HepG2 (cell line): ENCODE measurements around the gene LUC7L. TPM values are rescaled to one million over a fixed set of nuclear protein-coding genes. Genes with fewer than 3 reads are reported as not detected.

Experiments
- ATAC-seq: fragments of 200-7000 bp; cut with Tn5 transposase; 3 replicates; pipeline ENCODE4 v1.9.1; 2020; ENCODE audit warnings: mild to moderate bottlenecking, moderate library complexity
- BruUV-seq: library from RNA; stranded (reverse); fragments of 400-500 nt; replicated peaks from 2 replicates; lab custom pipeline; 2021; lab: Mats Ljungman, UMichigan
- CTCF ChIA-PET: fragments of 300-600 bp; formaldehyde crosslinking; extraction: SDS; loops from one replicate; lab custom pipeline; 2021; ENCODE audit warnings: low total read pairs, inconsistent platforms, low intra/inter-chr PET ratio; lab: Yijun Ruan, JAX
- POLR2A ChIA-PET: fragments of 350-600 bp; sonication (Branson Sonifier 250); formaldehyde crosslinking; loops from one replicate; lab custom pipeline; 2020; ENCODE audit warnings: antibody characterized with exemption, inconsistent platforms; lab: Yijun Ruan, JAX
- DNase-seq: peaks from one replicate; pipeline ENCODE4 v3.0.0-alpha.2; 2015; ENCODE audit warnings: low spot score
- FAIRE-seq: peaks from 3 replicates; lab custom pipeline; 2011; peaks lifted over from hg19 to GRCh38; lab: Jason Lieb, UNC
- H2AFZ ChIP-seq: one replicate; pipeline ENCODE4 v1.6.1; 2011; ENCODE audit warnings: low read length, inconsistent platforms
- H3K27ac ChIP-seq: fragments of 300-600 bp; 3 replicates; pipeline ENCODE4 v1.8.0; 2011; ENCODE audit warnings: mixed run types, mild to moderate bottlenecking, mixed read lengths, low read length, inconsistent platforms; ENCODE audit not compliant: insufficient read depth; ENCODE audit errors: extremely low read length
- H3K27me3 ChIP-seq, 2 experiments: fragments of 200-600 bp in 1 of 2; 2 replicates in 1 of 2; 3 replicates in 1 of 2; pipeline versions ENCODE4 v1.6.0 to v1.8.0; 2011; ENCODE audit warnings: low read length in 2 of 2, mild to moderate bottlenecking in 2 of 2, moderate library complexity in 2 of 2, inconsistent platforms in 1 of 2; ENCODE audit not compliant: insufficient read depth in 2 of 2, control insufficient read depth in 1 of 2
- H3K36me3 ChIP-seq, 2 experiments: fragments of 200-600 bp in 1 of 2; replicated peaks in 1 of 2; 2 replicates in 1 of 2; 3 replicates in 1 of 2; pipeline versions ENCODE4 v1.5.1 to v1.8.0; 2011; ENCODE audit warnings: low read length in 2 of 2, inconsistent platforms in 1 of 2; ENCODE audit not compliant: insufficient read depth in 2 of 2, control insufficient read depth in 1 of 2
- H3K4me1 ChIP-seq: 2 replicates; pipeline ENCODE4 v1.5.1; 2012; ENCODE audit warnings: low read length, inconsistent platforms; ENCODE audit not compliant: insufficient read depth
- H3K4me2 ChIP-seq: 2 replicates; pipeline ENCODE4 v1.6.0; 2011; ENCODE audit warnings: low read depth, low read length, inconsistent platforms
- H3K4me3 ChIP-seq, 3 experiments: fragments of 200-600 bp in 1 of 3; sonication (generic), shearing (Covaris generic) in 1 of 3; replicated peaks in 1 of 3; 2 replicates each; pipeline ENCODE4 v1.5.1; 2011 to 2016; ENCODE audit warnings: low read length in 3 of 3, inconsistent platforms in 2 of 3, low read depth in 2 of 3, mild to moderate bottlenecking in 2 of 3, control low read depth in 1 of 3, mixed read lengths in 1 of 3; ENCODE audit not compliant: insufficient read depth in 1 of 3
- H3K79me2 ChIP-seq: one replicate; pipeline ENCODE4 v1.6.1; 2011; ENCODE audit warnings: low read length, inconsistent platforms; ENCODE audit not compliant: insufficient read depth
- H3K9ac ChIP-seq: 2 replicates; pipeline ENCODE4 v1.6.0; 2011; ENCODE audit warnings: mild to moderate bottlenecking, low read depth, low read length, inconsistent platforms; ENCODE audit not compliant: insufficient read depth
- H3K9me3 ChIP-seq: 2 replicates; pipeline ENCODE4 v1.5.1; 2012; ENCODE audit warnings: mild to moderate bottlenecking, low read length
- H4K20me1 ChIP-seq: 2 replicates; pipeline ENCODE4 v1.6.0; 2011; ENCODE audit warnings: inconsistent platforms, mild to moderate bottlenecking, low read length, moderate library complexity; ENCODE audit not compliant: insufficient read depth
- CREM ChIP-seq, 2 experiments: sonication (generic) in 1 of 2; formaldehyde crosslinking in 1 of 2; IDR thresholded peaks; 2 replicates each; pipeline versions ENCODE4 v1.4.0 to v1.6.1; 2016 to 2020; ENCODE audit warnings: antibody characterized with exemption in 1 of 2, mild to moderate bottlenecking in 1 of 2, missing genetic modification reagents in 1 of 2
- KDM5A ChIP-seq: fragments of 200-600 bp; sonication (generic); IDR thresholded peaks from 2 replicates; pipeline ENCODE4 v1.7.0; 2018; ENCODE audit warnings: antibody characterized with exemption, mild to moderate bottlenecking, low read length, borderline replicate concordance
- WGBS: methylation state at CpG from one replicate; pipeline ENCODE4 v1.1.6; 2017; ENCODE audit warnings: low lambda C conversion rate; 5-methylcytosine and 5-hydroxymethylcytosine counted together
- in situ Hi-C: cut with HindIII; loops from 2 replicates; pipeline ENCODE4 v1.10.0; 2017; ENCODE audit warnings: low pct_unique_long_range_greater_than_20kb; ENCODE audit not compliant: extremely low pct_ligation_motif_present
- intact Hi-C: fragments of 100-400 bp; cut with micrococcal nuclease; formaldehyde crosslinking; loops from one replicate; pipeline ENCODE4 v1.10.0; 2022; ENCODE audit not compliant: unreplicated experiment
- polyA plus RNA-seq, 8 experiments: library from polyadenylated mRNA; depleted of rRNA in 3 of 8; stranded (reverse) in 7 of 8; unstranded in 1 of 8; fragments of >200 nt; fragmentation: Illumina TruSeq in 4 of 8; extraction: Trizol in 4 of 8; gene quantifications; 2 replicates each; pipeline versions ENCODE4 v1.2.1 to v1.2.3, GENCODE V29; 2011 to 2016; ENCODE audit warnings: low read depth in 4 of 8, missing spikeins in 1 of 8, mixed read lengths in 1 of 8; ENCODE audit not compliant: insufficient read depth in 1 of 8
- total RNA-seq, 5 experiments: library from RNA; depleted of rRNA; stranded (reverse); fragments of >200 nt; fragmentation: Illumina TruSeq; extraction: Trizol; gene quantifications; 2 replicates each; pipeline ENCODE4 v1.2.3, GENCODE V29; 2016; ENCODE audit warnings: low read depth in 1 of 5
- TF ChIP-seq, protein P1 (sequence below): sonication (generic); formaldehyde crosslinking; IDR thresholded peaks from 2 replicates; pipeline ENCODE4 v1.4.0; 2020; ENCODE audit warnings: mild to moderate bottlenecking, missing genetic modification reagents

LUC7L gene
- total and polyA plus RNA-seq, 2 of the 13 experiments (the other 11 are each of a cell fraction or from before 2014, with no cell fraction given), result 48.7 to 56.9 TPM

DNA sequence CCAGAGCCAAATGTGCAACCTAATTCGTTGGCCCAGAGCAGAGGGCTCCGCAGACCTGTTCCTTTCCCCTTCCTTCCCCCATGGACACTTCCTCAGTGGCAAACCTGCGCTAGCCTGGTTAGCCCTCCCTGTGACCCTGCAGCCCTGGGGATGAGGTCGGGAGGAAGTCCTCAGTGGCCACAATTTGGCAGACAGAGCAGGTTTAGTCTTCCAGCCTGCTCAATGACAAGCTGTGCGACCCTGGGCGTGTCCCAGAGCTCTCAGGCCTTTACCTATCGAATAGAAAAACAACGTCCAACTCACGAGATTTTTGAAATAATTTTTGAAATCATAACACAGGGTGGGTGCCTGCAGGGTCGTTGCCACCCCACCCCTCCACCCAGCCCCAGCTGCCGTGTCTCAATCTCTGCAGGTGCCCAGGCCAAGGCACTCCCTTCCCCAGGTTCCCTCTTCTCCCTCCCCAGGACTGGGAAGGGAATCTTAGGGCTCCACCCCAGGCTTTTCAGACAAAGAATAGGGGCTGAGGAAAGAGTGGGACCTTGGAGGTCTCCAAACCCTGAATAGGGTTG is 62.0 kb downstream of the LUC7L start:
- FAIRE-seq (no peak), DNase-seq (no peak), ATAC-seq (no peak)
- Histone ChIP-seq H3K79me2 (no peaks in the 10 kb centered on the region), H2AFZ (no peak overlapping the region), H3K4me3 (no peak overlapping the region), H3K9ac (no peak overlapping the region), H3K4me2 (no peak overlapping the region), H3K27ac (no peak overlapping the region), H3K9me3 (no peaks in the 10 kb centered on the region), H4K20me1 (peaks cover 3% of the 10 kb centered on the region; the same call in 1 of the 2 replicates), H3K4me1 (peaks cover 33% of the 10 kb centered on the region), H3K27me3 (peaks cover 23 to 48% of the 10 kb centered on the region in 2 experiments), H3K36me3 (no peaks in the 10 kb centered on the region)
- BruUV-seq, result no TSS peak
- ChIA-PET CTCF (no interaction called here), POLR2A (no interaction called here)
- TF ChIP-seq CREM (IDR thresholded peaks at IDR 0.05) (no peak), CREM (CRISPR knock-in tag; IDR thresholded peaks at IDR 0.05) (no peak), KDM5A (no peak)
- TF ChIP-seq, protein P1, sequence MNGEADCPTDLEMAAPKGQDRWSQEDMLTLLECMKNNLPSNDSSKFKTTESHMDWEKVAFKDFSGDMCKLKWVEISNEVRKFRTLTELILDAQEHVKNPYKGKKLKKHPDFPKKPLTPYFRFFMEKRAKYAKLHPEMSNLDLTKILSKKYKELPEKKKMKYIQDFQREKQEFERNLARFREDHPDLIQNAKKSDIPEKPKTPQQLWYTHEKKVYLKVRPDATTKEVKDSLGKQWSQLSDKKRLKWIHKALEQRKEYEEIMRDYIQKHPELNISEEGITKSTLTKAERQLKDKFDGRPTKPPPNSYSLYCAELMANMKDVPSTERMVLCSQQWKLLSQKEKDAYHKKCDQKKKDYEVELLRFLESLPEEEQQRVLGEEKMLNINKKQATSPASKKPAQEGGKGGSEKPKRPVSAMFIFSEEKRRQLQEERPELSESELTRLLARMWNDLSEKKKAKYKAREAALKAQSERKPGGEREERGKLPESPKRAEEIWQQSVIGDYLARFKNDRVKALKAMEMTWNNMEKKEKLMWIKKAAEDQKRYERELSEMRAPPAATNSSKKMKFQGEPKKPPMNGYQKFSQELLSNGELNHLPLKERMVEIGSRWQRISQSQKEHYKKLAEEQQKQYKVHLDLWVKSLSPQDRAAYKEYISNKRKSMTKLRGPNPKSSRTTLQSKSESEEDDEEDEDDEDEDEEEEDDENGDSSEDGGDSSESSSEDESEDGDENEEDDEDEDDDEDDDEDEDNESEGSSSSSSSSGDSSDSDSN (CRISPR knock-in tag), result no peak
- WGBS, result 18% methylated on average over 11 of the region's 11 CpGs
- in situ Hi-C loops, result no loop called here
- intact Hi-C loops, result no loop called here
